Fibroblast of lung (primary cell): ENCODE results near the gene VTI1A. TPM values are rescaled to one million over a fixed set of nuclear protein-coding genes. Genes with fewer than 3 reads are reported as not detected.

ENCODE experiments used
- DNase-seq, 2 donors: peaks; one replicate each; pipeline versions ENCODE4 v3.0.0 to v3.0.0-alpha.2; 2010; ENCODE audit warnings: low read depth in 2 of 2
- H2AFZ ChIP-seq: 2 replicates; pipeline ENCODE4 v1.5.1; 2012; ENCODE audit warnings: low read length, control low read depth, inconsistent platforms
- H3K27ac ChIP-seq: 2 replicates; pipeline ENCODE4 v1.5.1; 2011; ENCODE audit warnings: low read length, control low read depth; ENCODE audit not compliant: insufficient read depth
- H3K27me3 ChIP-seq: 2 replicates; pipeline ENCODE4 v1.5.1; 2011; ENCODE audit warnings: mild to moderate bottlenecking, low read length; ENCODE audit not compliant: control insufficient read depth, insufficient read depth
- H3K36me3 ChIP-seq: 2 replicates; pipeline ENCODE4 v1.5.1; 2011; ENCODE audit warnings: low read length; ENCODE audit not compliant: control insufficient read depth, insufficient read depth
- H3K4me1 ChIP-seq: 2 replicates; pipeline ENCODE4 v1.5.1; 2011; ENCODE audit warnings: low read length; ENCODE audit not compliant: control insufficient read depth, insufficient read depth; ENCODE audit errors: extremely low read depth
- H3K4me2 ChIP-seq: 2 replicates; pipeline ENCODE4 v1.5.1; 2011; ENCODE audit warnings: low read length, control low read depth; ENCODE audit not compliant: insufficient read depth; ENCODE audit errors: extremely low read depth
- H3K4me3 ChIP-seq, 4 experiments: fragments of 200-600 bp in 1 of 4; sonication (generic) in 1 of 4; replicated peaks in 1 of 4; 2 replicates each; pipeline ENCODE4 v1.5.1; 2011 to 2016; ENCODE audit warnings: low read length in 4 of 4, low read depth in 3 of 4, mild to moderate bottlenecking in 3 of 4, control low read depth in 2 of 4, inconsistent platforms in 1 of 4, mixed read lengths in 1 of 4; ENCODE audit not compliant: insufficient read depth in 1 of 4; ENCODE audit errors: control extremely low read depth in 1 of 4
- H3K79me2 ChIP-seq: 2 replicates; pipeline ENCODE4 v1.5.1; 2012; ENCODE audit warnings: mild to moderate bottlenecking, low read length, inconsistent platforms; ENCODE audit not compliant: control insufficient read depth, insufficient read depth
- H3K9ac ChIP-seq: 2 replicates; pipeline ENCODE4 v1.5.1; 2011; ENCODE audit warnings: mild to moderate bottlenecking, low read length, control low read depth; ENCODE audit not compliant: insufficient read depth
- H3K9me3 ChIP-seq: 2 replicates; pipeline ENCODE4 v1.5.1; 2012; ENCODE audit warnings: low read depth, low read length; ENCODE audit not compliant: control insufficient read depth, insufficient read depth
- H4K20me1 ChIP-seq: 2 replicates; pipeline ENCODE4 v1.5.1; 2011; ENCODE audit warnings: low read length; ENCODE audit not compliant: control insufficient read depth, insufficient read depth; ENCODE audit errors: extremely low read depth
- EZH2 ChIP-seq: IDR thresholded peaks from 2 replicates; pipeline ENCODE4 v1.5.1; 2012; ENCODE audit warnings: low read length, control low read depth, mild to moderate bottlenecking; ENCODE audit errors: missing control alignments
- polyA plus RNA-seq, 2 donors: library from polyadenylated mRNA; depleted of rRNA in 1 of 2; stranded (reverse) in 1 of 2; unstranded in 1 of 2; fragments of >200 nt; gene quantifications; 2 replicates each; pipeline ENCODE4 v1.2.1, GENCODE V29; 2011 to 2012; ENCODE audit warnings: missing spikeins in 1 of 2
- total RNA-seq: library from RNA; depleted of rRNA; stranded (reverse); fragments of >200 nt; gene quantifications from 2 replicates; pipeline ENCODE4 v1.2.1, GENCODE V29; 2014
- TF ChIP-seq, protein P1 (sequence below), 2 donors: IDR thresholded peaks in 1 of 2; conservative IDR thresholded peaks in 1 of 2; 1 replicate in 1 of 2; 2 replicates in 1 of 2; pipeline ENCODE4 v1.5.1; 2011 to 2012; ENCODE audit warnings: low read length in 2 of 2, control low read depth in 1 of 2, inconsistent platforms in 1 of 2, low read depth in 1 of 2, mild to moderate bottlenecking in 1 of 2

The VTI1A gene
- total and polyA plus RNA-seq, 2 donors (not counting 1 experiment from before 2014, with no cell fraction given), result 19.1 to 30.9 TPM

DNA sequence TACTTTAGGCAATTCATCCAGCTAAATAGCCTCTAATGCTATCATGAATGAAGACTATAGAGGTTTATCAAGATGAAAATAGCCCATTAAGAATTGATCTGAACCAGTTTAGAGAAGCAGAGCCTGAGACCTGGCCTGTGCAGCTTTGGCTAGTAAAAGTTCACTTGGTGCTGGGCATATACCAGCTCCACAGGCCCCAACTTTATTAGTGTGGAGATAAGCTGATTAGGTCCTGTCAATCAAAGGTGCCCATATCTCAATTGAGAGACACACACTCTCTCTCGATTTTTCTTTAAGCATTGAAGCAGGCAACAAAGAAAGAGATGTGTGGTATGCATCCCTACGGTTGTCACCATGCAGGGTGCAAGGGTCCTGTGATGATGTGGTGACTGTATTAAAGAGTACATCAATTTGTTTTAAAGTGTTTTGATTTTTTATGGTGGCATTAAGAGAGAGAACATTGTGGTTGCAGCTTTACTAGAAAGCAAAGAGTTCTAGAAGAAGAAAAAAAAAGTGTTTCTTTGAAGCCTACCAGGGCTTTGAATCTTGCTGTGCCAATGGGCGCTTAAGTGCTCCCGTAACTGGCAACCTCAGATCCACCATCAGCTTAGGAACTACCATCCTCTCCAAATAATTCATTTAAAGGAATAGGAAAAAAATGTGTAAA, 111.6 kb downstream of the VTI1A start:
- H3K4me2 ChIP-seq, result no peak overlapping the region
- H3K79me2 ChIP-seq, result no peaks in the 10 kb centered on the region
- no peak overlapping the region for H3K9ac ChIP-seq
- no peaks in the 10 kb centered on the region for H3K27me3 ChIP-seq
- TF ChIP-seq, protein P1, sequence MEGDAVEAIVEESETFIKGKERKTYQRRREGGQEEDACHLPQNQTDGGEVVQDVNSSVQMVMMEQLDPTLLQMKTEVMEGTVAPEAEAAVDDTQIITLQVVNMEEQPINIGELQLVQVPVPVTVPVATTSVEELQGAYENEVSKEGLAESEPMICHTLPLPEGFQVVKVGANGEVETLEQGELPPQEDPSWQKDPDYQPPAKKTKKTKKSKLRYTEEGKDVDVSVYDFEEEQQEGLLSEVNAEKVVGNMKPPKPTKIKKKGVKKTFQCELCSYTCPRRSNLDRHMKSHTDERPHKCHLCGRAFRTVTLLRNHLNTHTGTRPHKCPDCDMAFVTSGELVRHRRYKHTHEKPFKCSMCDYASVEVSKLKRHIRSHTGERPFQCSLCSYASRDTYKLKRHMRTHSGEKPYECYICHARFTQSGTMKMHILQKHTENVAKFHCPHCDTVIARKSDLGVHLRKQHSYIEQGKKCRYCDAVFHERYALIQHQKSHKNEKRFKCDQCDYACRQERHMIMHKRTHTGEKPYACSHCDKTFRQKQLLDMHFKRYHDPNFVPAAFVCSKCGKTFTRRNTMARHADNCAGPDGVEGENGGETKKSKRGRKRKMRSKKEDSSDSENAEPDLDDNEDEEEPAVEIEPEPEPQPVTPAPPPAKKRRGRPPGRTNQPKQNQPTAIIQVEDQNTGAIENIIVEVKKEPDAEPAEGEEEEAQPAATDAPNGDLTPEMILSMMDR (conservative IDR thresholded peaks at IDR 0.05 in 1 of 2, IDR thresholded peaks at IDR 0.05 in 1 of 2; ENCODE audit: low read depth in 1 of 2, low read length in 2 of 2), result no peak
- TF ChIP-seq EZH2, result no peak
- no peak overlapping the region for H3K27ac ChIP-seq
- H3K4me1 ChIP-seq, result no peaks in the 10 kb centered on the region
- H3K9me3 ChIP-seq, result no peaks in the 10 kb centered on the region
- no peak for DNase-seq
- H2AFZ ChIP-seq, result no peak overlapping the region
- H3K4me3 ChIP-seq, result no peak overlapping the region
- H3K36me3 ChIP-seq, result no peaks in the 10 kb centered on the region
- no peaks in the 10 kb centered on the region for H4K20me1 ChIP-seq

DNA sequence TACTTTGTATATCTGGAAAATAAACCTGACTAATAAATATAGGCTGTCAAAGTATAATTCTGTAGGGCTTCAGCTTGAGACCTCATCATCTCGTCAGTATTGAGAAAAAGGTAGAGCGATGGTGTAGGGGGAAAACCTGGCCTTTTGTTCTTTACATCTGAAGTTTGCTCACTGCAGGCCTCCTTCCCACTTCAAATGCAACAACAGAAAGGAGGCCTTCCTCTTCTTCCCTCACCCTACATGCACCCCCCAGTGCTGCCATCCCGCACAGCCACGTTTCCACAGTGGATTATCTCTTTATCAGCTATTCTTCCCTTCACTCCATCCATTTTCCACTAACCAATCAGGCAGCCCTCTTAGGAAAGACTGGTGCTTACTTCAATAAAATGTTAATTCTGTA, 112.3 kb downstream of the VTI1A start:
- H3K9me3 ChIP-seq, result no peaks in the 10 kb centered on the region
- no peak overlapping the region for H3K4me2 ChIP-seq
- no peak overlapping the region for H3K27ac ChIP-seq
- H3K79me2 ChIP-seq, result no peaks in the 10 kb centered on the region
- TF ChIP-seq EZH2, result no peak
- no peak overlapping the region for H3K9ac ChIP-seq
- no peak overlapping the region for H3K4me3 ChIP-seq
- H3K36me3 ChIP-seq, result no peaks in the 10 kb centered on the region
- no peaks in the 10 kb centered on the region for H3K27me3 ChIP-seq
- no peak overlapping the region for H2AFZ ChIP-seq
- DNase-seq, result no peak
- H3K4me1 ChIP-seq, result no peaks in the 10 kb centered on the region
- H4K20me1 ChIP-seq, result no peaks in the 10 kb centered on the region

DNA sequence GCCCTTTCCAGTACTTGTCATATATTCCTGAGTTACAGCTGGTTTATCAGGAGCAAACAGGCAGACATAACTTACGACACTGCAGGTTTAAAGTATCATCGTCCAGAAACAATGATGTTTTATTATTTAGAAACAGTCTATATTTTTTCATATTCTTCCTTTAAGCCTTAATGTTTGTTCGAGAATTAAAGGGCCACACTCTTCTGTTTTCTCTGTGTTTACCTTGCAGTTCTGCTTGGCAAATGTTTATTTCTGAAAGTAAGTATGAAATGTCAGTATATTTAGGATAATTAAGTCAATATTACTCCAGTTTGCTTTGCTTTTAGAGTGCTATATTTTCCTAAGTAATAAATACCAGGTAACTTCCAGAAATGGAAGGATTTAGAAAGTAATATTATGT, 115.1 kb downstream of the VTI1A start:
- Histone ChIP-seq H3K4me2 (no peak overlapping the region), H3K4me3 (no peak overlapping the region), H3K9me3 (no peaks in the 10 kb centered on the region), H3K79me2 (no peaks in the 10 kb centered on the region), H3K36me3 (no peaks in the 10 kb centered on the region), H3K9ac (no peak overlapping the region), H3K27ac (no peak overlapping the region), H2AFZ (no peak overlapping the region), H3K4me1 (no peaks in the 10 kb centered on the region), H3K27me3 (no peaks in the 10 kb centered on the region), H4K20me1 (no peaks in the 10 kb centered on the region)
- TF ChIP-seq EZH2, result no peak
- TF ChIP-seq, protein P1 (conservative IDR thresholded peaks at IDR 0.05 in 1 of 2, IDR thresholded peaks at IDR 0.05 in 1 of 2; ENCODE audit: low read depth in 1 of 2, low read length in 2 of 2), result no peak
- DNase-seq, result no peak
